Left hindlimb (tissue), 1 donor: ENCODE measurements around the gene TANGO2.

Experiments used
- DNase-seq: peaks from one replicate; pipeline ENCODE4 v3.0.0-alpha.2; 2018

Gene TANGO2

DNA sequence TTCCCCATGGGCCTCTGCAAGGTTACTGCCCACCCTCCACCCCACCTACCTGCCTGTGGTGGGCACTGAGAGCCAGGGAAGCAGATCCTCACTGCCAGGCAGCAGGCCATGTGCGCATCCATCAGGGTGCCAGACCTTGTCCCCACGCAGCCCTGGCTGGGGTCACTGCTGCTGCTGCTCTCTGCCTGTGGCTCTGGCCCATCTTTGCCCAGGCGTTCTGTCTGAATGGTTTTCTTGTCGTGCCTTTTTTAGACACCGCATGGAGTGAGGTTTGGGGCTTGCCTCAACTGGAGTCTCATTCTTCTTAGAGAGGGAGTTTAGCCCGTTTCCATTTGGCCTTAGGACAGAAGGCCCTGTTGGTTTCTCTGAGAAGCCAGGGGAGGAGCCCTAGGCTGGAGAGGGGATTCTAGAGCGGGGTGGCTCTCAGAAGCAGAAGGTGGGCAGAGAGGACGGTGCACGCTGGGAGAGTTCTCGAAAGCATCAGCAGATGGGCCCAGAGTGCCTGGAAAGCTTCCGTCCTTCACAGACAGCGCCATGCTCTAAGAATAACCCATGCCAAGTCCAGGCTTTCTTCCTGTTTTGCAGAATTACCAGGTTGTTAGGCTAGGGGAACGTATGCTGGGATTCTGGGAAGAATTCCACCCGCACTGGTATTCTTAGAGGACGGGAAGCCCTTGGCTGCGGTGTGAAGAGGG is 8.1 kb downstream of the TANGO2 start:
- DNase-seq = no peak

- DNase-seq = no peak
Observed at GRCh38 chr22:20029550-20030225, 8.8 kb downstream of the TANGO2 start.

DNA sequence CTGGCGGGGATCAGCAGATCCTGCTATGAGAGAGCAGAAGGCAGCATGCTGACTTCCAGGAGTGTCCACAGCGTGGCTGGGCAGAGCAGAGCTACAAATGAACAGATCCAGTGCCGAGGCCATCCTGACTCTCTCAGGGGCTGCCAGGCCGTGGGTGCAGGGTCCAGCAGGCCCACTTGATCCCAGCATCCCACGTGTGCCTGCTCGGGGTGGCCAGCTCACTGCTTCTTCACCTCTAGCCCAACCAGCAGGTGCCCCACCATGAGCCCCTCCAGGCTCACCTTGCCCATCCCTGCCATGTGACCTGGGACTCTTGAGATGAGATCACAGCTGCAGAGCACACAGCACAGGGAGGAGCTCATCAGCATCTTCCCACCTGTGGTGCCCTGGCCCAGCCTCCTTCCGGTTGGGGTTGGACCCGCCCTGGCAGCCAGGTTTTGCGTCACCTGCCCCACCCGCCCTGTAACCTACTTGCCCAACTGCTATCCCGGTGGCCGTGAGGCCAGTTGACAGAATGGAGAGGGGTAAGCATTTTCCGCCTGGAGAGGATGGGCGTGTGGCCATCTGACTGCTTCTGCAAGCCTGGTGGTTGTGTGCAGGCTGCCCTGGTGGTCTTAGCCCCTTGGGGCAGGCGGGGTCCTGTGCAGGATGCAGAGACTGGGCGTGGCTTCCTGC is 11.0 kb downstream of the TANGO2 start:
- no peak for DNase-seq

DNA sequence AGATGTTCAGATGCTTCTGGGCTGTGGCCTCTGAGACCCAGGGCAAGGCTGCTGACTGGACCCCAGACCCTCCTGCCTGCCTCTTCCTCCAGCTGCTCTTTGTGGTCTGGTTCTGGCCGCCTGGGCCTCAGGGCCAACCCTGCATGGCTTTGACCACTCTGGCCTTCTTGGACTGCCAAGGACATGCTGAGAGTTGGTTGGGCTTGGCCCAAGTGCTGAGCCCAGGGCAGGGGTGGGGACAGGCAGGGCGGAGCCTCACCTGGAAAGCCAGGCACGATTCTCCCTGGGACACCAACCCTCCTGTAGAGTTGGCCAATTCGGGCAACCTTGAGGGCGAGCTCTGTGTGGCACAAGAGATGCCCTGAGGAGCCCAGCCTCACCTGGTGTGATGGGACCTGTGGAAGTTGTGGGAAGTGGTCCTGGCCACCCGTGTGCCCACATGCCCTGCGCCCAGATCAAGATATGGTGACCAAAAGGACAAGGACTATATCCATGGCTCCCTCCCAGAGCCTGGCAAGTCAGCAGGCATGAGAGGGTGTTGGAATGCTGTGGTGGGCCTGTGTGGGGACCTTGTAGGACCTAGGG is 11.6 kb downstream of the TANGO2 start:
- DNase-seq = no peak

- DNase-seq = no peak
Observed at GRCh38 chr22:20033045-20033706, 12.3 kb downstream of the TANGO2 start.

DNA sequence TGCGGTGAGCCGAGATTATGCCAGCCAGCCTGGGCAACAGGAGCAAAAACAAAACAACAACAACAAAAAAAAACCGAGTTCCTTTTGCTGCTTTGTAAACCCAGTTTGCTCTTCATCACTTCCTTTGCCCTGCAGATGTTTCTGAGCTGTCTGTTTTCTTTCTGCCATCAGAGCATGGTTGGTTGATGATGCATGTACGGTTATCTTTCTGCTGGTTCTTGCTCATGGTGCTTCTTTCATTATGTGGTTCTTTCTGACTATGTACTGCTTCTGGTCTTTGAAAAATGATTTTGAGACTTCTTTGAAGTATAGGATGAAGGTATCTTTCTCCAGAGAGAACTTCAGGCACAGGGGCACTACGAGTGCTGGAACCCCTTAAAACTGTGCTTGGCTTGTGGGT is 13.2 kb downstream of the TANGO2 start:
- DNase-seq = no peak

DNA sequence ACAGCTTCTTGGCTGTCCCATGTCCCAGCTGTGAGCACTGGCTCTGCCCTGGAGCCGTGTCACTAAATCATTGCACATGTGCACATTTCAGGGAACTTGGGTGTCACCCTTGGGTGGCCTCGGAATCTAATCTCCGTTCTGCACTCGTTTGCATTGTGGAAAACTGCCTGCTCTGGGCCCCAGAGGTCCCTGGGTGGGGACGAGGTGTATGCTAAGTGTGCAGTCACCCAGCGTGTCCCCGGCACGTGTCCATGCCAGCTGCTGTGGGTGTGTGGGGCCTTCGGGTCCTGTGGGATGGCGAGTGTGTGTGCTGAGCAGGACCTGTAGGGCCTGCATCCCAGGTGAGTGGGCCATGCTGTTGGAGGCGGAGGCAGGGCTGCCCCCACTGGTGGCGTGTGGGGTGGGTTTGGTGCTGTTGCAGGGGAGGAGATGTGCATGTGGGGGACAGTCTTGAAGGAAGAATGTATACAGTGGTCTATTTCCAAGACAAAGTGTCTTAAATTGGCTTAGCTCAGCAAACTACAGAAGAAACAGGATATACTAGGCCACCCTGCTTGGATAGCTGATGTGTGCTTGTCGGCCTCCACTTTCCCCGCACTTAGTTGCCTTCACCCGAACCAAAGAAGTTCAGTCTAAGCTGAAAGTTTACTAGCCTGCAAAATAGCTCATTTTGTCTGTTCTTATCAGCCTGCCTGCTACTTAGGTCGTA is 14.6 kb downstream of the TANGO2 start:
- no peak for DNase-seq

DNA sequence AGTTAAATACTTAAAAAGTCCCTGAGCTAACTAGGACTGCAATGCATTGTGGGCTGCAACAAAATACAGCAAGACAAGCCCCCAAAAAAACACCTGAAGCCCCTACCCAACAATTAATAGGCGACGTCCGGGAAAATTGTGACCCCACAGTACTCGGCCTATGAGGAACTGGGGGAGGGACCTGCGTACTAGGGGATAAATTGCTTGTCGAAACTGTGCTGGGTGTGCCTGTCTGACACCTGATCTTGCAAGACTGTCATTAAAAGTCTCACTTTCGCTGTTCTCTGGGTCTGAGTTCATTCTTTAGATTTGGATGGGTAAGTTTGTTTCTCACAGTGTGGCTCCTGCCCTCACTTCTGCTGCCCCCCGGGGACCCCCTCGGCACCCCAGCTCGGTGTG is 15.2 kb downstream of the TANGO2 start:
- DNase-seq = no peak

DNA sequence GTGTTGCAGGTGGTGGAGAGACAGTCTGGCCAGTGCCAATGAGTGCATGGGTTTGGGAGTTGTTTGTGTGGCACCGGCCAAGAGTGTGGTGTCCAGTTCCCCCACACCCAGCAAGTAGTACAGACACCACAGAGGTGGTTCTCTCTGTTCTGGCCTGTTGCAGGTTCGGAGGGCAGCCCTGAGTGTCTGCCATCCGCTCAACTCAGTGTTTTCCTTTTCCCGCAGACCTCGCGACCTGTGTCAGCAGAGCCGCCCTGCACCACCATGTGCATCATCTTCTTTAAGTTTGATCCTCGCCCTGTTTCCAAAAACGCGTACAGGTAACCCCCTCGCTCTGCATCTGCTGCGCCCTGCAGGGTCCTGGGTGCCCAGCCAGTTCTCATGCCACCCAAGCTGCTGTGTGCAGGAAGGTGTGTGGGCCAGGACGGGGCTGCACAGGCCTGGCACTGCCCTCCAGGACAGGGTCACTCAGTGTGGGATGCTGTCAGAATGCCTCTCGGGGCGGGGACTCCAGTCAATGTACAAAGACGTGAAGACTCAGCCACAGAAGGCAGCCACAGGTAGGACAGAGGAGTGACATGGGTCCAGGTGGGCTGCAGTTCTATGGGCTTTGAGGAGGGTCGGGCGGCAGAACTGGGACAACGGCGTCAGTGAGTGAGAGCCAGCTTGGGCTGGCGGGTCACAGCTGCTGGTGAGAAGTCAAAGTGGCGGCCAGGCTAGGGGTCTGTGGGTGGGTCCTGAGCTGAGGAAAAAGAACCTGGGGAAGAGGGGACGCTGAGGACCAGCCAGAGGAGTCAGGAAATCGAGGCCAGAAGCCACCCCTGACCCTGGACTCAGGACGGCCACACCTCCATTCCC is 15.9 kb downstream of the TANGO2 start:
- no peak for DNase-seq

DNA sequence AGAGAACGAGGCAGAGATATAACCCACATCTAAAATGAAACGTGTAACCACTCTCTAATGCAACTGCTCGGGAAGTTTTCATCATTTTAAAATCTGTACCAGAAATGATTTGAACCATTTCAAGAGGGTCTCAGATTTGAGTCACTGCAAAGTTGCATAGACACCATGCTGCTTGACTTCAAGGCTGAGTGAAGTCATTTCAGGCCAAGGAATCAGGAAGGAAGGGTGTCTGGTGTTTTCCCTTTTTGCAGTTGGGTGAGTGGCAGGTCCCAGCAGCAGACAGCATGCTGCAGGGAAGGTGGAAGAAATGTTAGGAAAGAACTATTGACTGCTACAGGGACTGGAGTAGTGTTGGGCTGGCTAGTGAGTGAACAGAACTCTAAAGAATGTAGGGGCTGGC is 16.5 kb downstream of the TANGO2 start:
- no peak for DNase-seq

DNA sequence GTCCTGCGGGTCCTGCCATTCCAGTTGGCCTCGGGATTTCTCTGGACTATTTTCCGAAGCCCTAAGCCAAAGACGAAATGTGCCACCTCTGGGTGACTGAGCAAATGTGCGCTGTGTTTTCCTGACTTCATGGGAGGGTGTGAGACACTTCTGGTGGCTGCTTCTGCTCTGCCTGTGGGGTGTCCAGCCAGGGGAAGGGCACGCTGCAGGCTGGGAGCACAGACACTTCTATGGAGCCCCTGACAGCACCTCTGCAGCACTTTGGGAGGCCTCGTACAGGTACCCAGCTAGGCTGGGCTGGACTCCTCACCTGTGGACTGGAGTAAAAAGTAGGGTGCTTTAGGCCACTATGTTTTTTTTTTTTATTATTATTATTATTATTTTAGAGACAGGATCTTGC is 17.7 kb downstream of the TANGO2 start:
- DNase-seq = no peak

- no peak for DNase-seq
Observed at GRCh38 chr22:20039683-20040325, 18.9 kb downstream of the TANGO2 start.

GRCh38 chr22:20040327-20041200 is 19.7 kb downstream of the TANGO2 start:
- no peak for DNase-seq

DNA sequence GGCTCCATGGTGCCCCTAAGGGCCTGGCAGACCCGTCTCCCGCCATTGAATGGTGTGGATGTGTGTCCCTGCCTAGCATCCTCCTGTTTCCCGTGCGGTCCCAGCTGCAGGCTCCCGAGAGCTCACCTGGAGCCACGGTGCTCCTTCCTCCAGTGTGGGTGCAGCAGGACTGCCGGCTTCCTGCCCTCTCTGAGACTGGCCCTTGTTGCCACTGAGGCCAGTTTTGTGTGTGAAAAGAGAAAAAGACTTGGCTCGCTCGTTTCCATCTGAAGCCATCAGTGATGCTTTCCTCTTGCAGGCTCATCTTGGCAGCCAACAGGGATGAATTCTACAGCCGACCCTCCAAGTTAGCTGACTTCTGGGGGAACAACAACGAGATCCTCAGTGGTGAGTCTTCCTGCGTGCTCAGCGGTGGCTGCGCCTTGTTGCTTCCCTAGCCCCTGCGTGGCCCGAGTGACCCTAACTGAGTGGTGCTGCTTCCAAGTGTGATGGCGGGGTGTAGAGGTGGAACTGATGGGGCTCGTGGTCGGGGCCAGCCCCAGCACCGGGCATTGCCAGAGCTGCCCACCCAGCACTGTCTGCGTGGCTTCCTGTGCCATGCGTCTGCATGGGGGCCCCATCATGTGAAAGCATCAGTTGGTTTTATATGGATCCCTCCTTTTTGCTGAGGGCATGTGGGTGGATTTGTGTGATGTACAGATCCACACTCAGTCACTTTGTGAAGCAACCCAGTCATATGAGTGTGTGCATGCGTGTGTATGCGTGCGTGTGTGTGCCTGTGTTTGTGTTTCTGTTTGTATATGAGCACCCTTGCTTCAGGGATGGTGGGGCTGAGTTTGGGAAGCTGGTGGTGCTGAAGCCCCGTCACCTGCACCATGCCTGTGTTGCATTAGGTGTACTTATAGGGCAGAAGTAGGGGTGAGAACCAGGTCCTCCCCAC is 22.4 kb downstream of the TANGO2 start:
- DNase-seq = no peak

GRCh38 chr22:20043997-20044342 is 23.1 kb downstream of the TANGO2 start:
- no peak for DNase-seq

DNA sequence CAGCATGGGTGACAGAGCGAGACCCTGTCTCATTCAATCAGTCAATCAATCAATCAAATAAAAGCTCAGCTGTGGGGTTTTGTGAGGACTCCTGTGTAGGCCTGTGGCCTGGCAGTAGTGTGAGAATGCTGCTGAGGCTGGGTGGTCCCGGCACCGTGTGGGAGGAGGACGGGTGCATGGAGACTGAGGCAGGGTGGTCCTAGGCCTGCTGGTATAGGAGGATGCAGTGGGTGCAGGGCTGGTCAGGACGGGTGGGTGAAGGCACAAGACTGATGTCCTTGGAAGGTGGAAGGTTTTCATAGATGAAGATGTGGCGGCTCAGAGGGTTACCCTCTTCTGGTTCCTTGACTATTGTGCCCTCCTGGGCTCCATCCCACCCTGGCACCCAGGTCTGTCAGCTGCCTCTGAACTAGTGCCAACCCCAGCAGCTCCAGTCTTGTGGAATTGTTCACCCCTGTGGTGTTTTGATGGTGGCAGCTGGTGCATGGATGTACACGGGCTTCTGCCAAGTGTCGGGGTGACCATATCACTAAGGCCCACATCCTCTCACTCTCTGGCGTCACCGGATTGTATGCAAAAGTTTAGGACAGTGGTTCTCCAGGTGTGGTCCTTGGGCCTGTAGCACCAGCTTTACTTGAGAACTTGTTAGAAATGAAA is 23.7 kb downstream of the TANGO2 start:
- no peak for DNase-seq

DNA sequence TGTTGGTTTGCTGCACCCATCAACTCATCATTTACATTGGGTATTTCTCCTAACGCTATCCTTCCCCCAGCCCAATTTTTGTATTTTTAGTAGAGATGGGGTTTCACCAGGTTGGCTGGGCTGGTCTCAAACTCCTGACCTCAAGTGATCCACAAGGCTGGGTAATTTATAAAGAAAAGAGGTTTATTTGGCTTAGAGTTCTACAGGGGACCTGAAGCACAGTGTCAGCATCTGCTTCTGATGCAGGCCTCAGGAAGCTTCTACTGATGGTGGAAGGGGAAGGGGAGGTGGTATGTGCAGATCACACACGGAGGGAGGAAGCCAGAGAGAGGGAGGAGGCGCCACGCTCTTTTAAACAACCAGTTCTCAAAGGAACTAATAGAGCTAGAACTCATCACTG is 25.8 kb downstream of the TANGO2 start:
- DNase-seq = no peak

DNA sequence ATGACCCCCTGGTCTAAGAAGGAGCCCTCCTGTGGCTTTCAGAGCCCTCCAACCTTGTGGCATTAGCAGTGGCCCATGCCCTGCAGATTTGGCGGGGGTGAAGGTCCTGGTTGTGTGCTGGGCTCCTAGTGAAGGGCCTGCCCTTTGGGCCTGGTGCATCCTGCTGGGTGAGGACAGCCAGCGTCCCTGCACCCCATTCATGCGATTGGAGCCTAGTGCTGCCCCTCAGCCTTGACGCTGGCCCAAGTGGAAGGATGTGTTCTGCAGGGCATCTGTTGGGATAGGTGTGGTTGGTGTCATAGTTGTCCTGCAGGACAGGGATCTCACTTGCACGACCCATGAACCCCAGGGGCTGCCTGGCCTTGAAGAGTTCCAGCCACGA is 31.0 kb downstream of the TANGO2 start:
- DNase-seq = no peak
